Kidney (tissue), 14 donors: Measurements from ENCODE around the gene TMEM63B. TPM values are rescaled to one million over a fixed set of nuclear protein-coding genes. Genes with fewer than 3 reads are reported as not detected.
A peak's percentile ranks its signal among the peaks of the same experiment; 100 is the strongest.

Source experiments
- DNase-seq, 5 donors: peaks; one replicate each; pipeline ENCODE4 v3.0.0-alpha.2; 2013 to 2020
- FAIRE-seq: peaks from 2 replicates; lab custom pipeline; 2012; peaks lifted over from hg19 to GRCh38; lab: Jason Lieb, UNC
- H3K27ac ChIP-seq, 2 donors: one replicate each; pipeline ENCODE4 v1.7.0; 2013; ENCODE audit warnings: low read depth in 2 of 2, low read length in 2 of 2, inconsistent platforms in 1 of 2
- H3K27me3 ChIP-seq: one replicate; pipeline ENCODE4 v1.7.1; 2013; ENCODE audit warnings: low read length, inconsistent platforms; ENCODE audit not compliant: control insufficient read depth, insufficient read depth
- H3K36me3 ChIP-seq, 3 donors: one replicate each; pipeline versions ENCODE4 v1.7.0 to v1.7.1; 2013; ENCODE audit warnings: low read length in 3 of 3, control low read depth in 1 of 3, inconsistent platforms in 1 of 3; ENCODE audit not compliant: insufficient read depth in 3 of 3, control insufficient read depth in 2 of 3
- H3K4me1 ChIP-seq, 3 donors: one replicate each; pipeline versions ENCODE4 v1.7.0 to v1.7.1; 2013; ENCODE audit warnings: low read length in 3 of 3, inconsistent platforms in 1 of 3, low read depth in 1 of 3; ENCODE audit not compliant: control insufficient read depth in 2 of 3, insufficient read depth in 2 of 3
- H3K4me3 ChIP-seq, 3 donors: one replicate each; pipeline versions ENCODE4 v1.7.0 to v1.8.1; 2013; ENCODE audit warnings: low read length in 3 of 3, control low read depth in 1 of 3, inconsistent platforms in 1 of 3
- H3K9ac ChIP-seq, 3 donors: one replicate each; pipeline versions ENCODE4 v1.7.0 to v1.7.1; 2013; ENCODE audit warnings: low read length in 3 of 3, control low read depth in 1 of 3, inconsistent platforms in 1 of 3
- H3K9me3 ChIP-seq, 3 donors: one replicate each; pipeline versions ENCODE4 v1.7.0 to v1.7.1; 2013; ENCODE audit warnings: low read length in 3 of 3, control low read depth in 1 of 3, inconsistent platforms in 1 of 3; ENCODE audit not compliant: control insufficient read depth in 2 of 3, insufficient read depth in 1 of 3
- CTCF ChIP-seq: IDR thresholded peaks from 3 replicates; pipeline ENCODE4 v1.5.1; 2012; ENCODE audit warnings: mild to moderate bottlenecking, moderate library complexity, borderline replicate concordance; ENCODE audit not compliant: insufficient read depth; ENCODE audit errors: extremely low read depth
- intact Hi-C: fragments of 100-400 bp; cut with DNase I; formaldehyde crosslinking; loops from one replicate; pipeline ENCODE4 v1.11.1; 2022
- polyA plus RNA-seq: library from polyadenylated mRNA; stranded (reverse); fragments of 350-450 nt; fragmentation: Illumina TruSeq; extraction: RNeasy Lipid Tissue Mini Kit (QIAGEN cat#74804); gene quantifications from one replicate; pipeline ENCODE4 v1.2.3, GENCODE V29; 2014; ENCODE audit warnings: low read depth, low replicate concordance; ENCODE audit not compliant: insufficient read depth
- total RNA-seq: library from RNA; stranded (reverse); fragmentation: NEBNext Ultra II Directional; extraction: Animal tissue kit (Norgen Biotek cat#: 25700); gene quantifications from one replicate; pipeline ENCODE4 v1.2.1, GENCODE V29; 2021
- donor health status: control.
- donor health status: control.
- donor health status: control.
- donor health status: control.
- donor health status: control.
- donor health status: DM: yes; HTN: yes; CAD: no.
- donor health status: Normal renal cell carcinoma (clear cell type).

Gene TMEM63B
- total and polyA plus RNA-seq, 2 donors from 2014 or later: 18.2 to 27.3 TPM

GRCh38 chr6:44152533-44152932 is 25.2 kb downstream of the TMEM63B start:
- H3K9ac ChIP-seq: no peak overlapping the region
- FAIRE-seq (no peak), DNase-seq (no peak)
- intact Hi-C loops: loop anchor here (5.0 kb wide), 1 partner anchor 50 kb away; no protein-coding TSS in a partner anchor
- no peak overlapping the region for H3K27ac ChIP-seq
- no peaks in the 10 kb centered on the region for H3K4me1 ChIP-seq
- no peaks in the 10 kb centered on the region for H3K27me3 ChIP-seq
- no peak for TF ChIP-seq CTCF
- peaks cover 2 to 14% (median 8%) of the 10 kb centered on the region in 3 donors for H3K36me3 ChIP-seq
- H3K4me3 ChIP-seq: no peak overlapping the region
- no peaks in the 10 kb centered on the region for H3K9me3 ChIP-seq

- intact Hi-C loops: loop anchor here (5.0 kb wide), 1 partner anchor 52 kb away; no protein-coding TSS in a partner anchor
- H3K27ac ChIP-seq: no peak overlapping the region
- no peak for FAIRE-seq
- no peak overlapping the region for H3K9ac ChIP-seq
- no peaks in the 10 kb centered on the region for H3K27me3 ChIP-seq
- peaks cover 0 to 6% (median 0%) of the 10 kb centered on the region in 3 donors for H3K36me3 ChIP-seq
- DNase-seq: no peak
- no peaks in the 10 kb centered on the region for H3K4me1 ChIP-seq
- no peak for TF ChIP-seq CTCF
- no peaks in the 10 kb centered on the region for H3K9me3 ChIP-seq
- H3K4me3 ChIP-seq: no peak overlapping the region
These were observed 26.7 kb downstream of the TMEM63B start for GRCh38 chr6:44154067-44154466.

- no peak for TF ChIP-seq CTCF
- FAIRE-seq (no peak), DNase-seq (peak in 1 of 5 donors; percentile 25)
- Histone ChIP-seq H3K27ac (no peak overlapping the region), H3K27me3 (no peaks in the 10 kb centered on the region), H3K4me3 (no peak overlapping the region), H3K9ac (no peak overlapping the region), H3K36me3 (no peaks in the 10 kb centered on the region), H3K4me1 (no peaks in the 10 kb centered on the region), H3K9me3 (no peaks in the 10 kb centered on the region)
- intact Hi-C loops: no loop called here
These were observed 29.3 kb downstream of the TMEM63B start for GRCh38 chr6:44156494-44157151.
